Neural cell (in vitro differentiated cells): ENCODE data around the gene CCDC106.

Experiments used
- MXI1 ChIP-seq: fragments of 450-650 bp; conservative IDR thresholded peaks from 2 replicates; pipeline ENCODE4 v1.6.1; 2014; ENCODE audit warnings: antibody characterized with exemption, mild to moderate bottlenecking; ENCODE audit not compliant: poor library complexity, severe bottlenecking
- POLR2AphosphoS5 ChIP-seq: IDR thresholded peaks from 2 replicates; pipeline ENCODE4 v1.6.1; 2012
- TF ChIP-seq, protein P1 (sequence below): IDR thresholded peaks from 2 replicates; pipeline ENCODE4 v1.6.1; 2012; ENCODE audit warnings: borderline replicate concordance
- TF ChIP-seq, protein P2 (sequence below): fragments of 450-650 bp; IDR thresholded peaks from 2 replicates; pipeline ENCODE4 v1.5.1; 2014; ENCODE audit warnings: antibody characterized with exemption, mild to moderate bottlenecking, moderate library complexity; ENCODE audit not compliant: poor library complexity, severe bottlenecking

DNA sequence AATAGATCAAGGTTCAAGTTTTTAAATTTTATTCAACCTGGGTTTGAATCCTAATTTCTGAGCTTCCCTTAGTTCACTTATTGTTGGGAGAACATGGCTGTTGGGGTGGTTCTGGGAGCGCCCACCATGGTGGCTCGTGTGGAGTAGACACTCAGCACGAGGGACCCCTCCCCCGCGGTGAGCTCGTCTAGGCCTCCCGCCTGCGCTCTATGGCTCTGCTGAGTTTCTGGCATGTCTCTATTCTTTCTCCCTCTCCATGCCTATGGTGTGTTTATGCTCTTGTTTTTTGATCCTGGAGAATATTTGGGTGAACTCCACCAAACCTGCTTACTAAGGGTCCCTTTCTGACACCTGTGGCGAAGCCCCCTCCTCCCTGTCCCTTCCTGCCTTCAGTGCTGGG lies 25.5 kb downstream of the CCDC106 start:
- TF ChIP-seq, protein P1, sequence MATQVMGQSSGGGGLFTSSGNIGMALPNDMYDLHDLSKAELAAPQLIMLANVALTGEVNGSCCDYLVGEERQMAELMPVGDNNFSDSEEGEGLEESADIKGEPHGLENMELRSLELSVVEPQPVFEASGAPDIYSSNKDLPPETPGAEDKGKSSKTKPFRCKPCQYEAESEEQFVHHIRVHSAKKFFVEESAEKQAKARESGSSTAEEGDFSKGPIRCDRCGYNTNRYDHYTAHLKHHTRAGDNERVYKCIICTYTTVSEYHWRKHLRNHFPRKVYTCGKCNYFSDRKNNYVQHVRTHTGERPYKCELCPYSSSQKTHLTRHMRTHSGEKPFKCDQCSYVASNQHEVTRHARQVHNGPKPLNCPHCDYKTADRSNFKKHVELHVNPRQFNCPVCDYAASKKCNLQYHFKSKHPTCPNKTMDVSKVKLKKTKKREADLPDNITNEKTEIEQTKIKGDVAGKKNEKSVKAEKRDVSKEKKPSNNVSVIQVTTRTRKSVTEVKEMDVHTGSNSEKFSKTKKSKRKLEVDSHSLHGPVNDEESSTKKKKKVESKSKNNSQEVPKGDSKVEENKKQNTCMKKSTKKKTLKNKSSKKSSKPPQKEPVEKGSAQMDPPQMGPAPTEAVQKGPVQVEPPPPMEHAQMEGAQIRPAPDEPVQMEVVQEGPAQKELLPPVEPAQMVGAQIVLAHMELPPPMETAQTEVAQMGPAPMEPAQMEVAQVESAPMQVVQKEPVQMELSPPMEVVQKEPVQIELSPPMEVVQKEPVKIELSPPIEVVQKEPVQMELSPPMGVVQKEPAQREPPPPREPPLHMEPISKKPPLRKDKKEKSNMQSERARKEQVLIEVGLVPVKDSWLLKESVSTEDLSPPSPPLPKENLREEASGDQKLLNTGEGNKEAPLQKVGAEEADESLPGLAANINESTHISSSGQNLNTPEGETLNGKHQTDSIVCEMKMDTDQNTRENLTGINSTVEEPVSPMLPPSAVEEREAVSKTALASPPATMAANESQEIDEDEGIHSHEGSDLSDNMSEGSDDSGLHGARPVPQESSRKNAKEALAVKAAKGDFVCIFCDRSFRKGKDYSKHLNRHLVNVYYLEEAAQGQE: no peak
- TF ChIP-seq MXI1: no peak
- TF ChIP-seq, protein P2, sequence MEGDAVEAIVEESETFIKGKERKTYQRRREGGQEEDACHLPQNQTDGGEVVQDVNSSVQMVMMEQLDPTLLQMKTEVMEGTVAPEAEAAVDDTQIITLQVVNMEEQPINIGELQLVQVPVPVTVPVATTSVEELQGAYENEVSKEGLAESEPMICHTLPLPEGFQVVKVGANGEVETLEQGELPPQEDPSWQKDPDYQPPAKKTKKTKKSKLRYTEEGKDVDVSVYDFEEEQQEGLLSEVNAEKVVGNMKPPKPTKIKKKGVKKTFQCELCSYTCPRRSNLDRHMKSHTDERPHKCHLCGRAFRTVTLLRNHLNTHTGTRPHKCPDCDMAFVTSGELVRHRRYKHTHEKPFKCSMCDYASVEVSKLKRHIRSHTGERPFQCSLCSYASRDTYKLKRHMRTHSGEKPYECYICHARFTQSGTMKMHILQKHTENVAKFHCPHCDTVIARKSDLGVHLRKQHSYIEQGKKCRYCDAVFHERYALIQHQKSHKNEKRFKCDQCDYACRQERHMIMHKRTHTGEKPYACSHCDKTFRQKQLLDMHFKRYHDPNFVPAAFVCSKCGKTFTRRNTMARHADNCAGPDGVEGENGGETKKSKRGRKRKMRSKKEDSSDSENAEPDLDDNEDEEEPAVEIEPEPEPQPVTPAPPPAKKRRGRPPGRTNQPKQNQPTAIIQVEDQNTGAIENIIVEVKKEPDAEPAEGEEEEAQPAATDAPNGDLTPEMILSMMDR: no peak
- no peak for TF ChIP-seq POLR2AphosphoS5
